Medulla oblongata (tissue), 1 donor: ENCODE data around the gene CYP46A1.
"Not testable (repeated sequence)": the region's sequence is repeated elsewhere in the genome, so short reads cannot be mapped to it uniquely, and the experiment has no call there.

Experiments used
- DNase-seq: peaks from one replicate; pipeline ENCODE4 v3.0.0-alpha.2; 2015; ENCODE audit errors: extremely low spot score

The CYP46A1 gene

GRCh38 chr14:99683619-99684409 is at the start of gene CYP46A1:
Gene CYP46A1, plus strand, starts transcription at chr14:99684298. Its CDS starts 120 bp downstream, at chr14:99684418.
- peak; percentile 99 for DNase-seq

DNA sequence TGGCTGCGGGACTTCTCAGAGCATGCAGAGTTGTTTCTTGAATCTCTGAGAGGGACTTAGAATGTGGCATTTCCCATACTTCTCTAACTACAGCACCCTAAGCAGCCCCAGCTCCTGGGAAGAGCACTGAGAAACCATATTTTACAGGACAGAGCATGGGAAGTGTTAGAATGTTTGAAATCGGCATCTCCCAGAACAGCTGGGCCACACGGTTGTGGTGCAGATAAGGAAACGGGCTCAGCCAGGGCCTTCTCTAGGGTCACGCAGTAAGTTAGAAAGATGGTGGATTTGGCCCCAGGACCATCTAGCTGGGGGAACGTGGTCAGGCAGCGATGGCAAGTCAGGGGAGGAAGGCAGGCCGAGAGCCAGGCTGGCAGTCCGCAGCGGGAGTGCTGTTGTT is 49.7 kb upstream of the CYP46A1 start:
- no peak for DNase-seq

GRCh38 chr14:99635116-99635515 is 49.0 kb upstream of the CYP46A1 start:
- DNase-seq, result no peak

- no peak for DNase-seq
Observed at GRCh38 chr14:99636487-99636886, 47.6 kb upstream of the CYP46A1 start.

- no peak for DNase-seq
Observed at GRCh38 chr14:99637624-99638023, 46.5 kb upstream of the CYP46A1 start.

DNA sequence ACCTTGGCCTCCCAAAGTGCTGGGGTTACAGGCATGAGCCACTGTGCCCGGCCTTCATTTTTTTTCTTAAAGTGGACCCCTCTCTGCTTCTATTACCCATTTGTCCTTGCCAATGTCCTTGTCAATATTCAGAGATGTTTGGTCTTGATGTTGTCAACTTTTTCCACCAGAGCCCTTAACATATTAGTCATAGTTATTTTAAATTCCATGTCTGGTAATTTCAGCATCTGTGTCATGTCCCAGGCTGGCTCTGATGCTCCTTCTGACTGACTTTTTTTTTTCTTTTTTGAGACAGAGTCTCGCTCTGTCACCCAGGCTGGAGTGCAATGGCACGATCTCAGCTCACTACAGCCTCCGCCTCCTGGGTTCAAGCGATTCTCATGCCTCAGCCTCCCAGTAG is 41.3 kb upstream of the CYP46A1 start:
- not testable (repeated sequence) for DNase-seq

DNA sequence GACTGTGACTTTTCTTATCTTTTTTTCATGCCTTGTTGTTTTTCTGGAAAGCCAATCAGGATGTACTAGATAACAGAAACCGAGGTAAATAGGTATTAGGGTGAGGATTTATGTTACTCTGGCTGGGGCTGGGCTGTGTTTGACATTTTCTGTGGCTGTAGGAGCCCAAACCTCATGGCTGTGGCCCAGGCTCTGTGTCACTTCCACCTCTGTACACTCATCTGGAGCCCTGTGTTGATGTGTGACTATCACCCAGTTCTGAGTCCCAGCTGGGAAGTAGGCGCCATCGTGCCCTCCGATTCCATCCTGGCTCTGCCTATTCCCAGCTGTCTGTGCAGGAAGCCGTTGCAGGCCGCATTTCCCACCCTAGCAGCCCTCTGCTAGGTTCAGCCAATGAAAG is 40.8 kb upstream of the CYP46A1 start:
- DNase-seq, result no peak

DNA sequence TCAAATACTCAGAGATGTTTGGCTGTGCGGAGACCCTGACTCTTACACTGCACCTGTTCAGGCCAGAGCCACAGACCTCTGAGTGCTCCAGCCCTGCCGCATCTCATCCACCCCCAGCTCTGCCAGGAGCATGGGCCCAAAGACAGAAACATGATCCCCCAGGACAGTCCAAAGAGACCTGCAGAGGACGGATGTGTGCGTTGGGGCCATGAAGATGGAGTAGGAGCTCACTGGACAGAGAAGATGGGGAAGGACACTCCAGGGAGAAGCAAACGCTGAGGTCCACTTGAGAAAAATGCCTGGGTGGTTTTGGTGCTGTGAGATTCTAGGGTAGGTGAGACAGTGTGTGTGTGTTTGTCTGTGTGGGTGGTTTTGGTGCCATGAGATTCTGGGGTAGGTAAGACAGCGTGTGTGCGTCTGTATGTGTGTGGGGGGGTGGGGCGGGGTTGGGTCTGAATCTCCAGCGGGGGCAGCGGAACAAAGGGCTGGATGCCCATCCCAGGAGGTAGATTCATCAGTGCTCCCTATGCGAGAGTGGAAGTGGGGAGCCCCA is 40.0 kb upstream of the CYP46A1 start:
- DNase-seq, result no peak

GRCh38 chr14:99644723-99645544 is 39.2 kb upstream of the CYP46A1 start, which contains the start of gene HHIPL1:
Gene HHIPL1, plus strand, starts transcription at chr14:99645129. Its CDS starts 79 bp downstream, at chr14:99645208.
- DNase-seq, result no peak

GRCh38 chr14:99645545-99646505 is 38.3 kb upstream of the CYP46A1 start:
- DNase-seq, result no peak

- no peak for DNase-seq
Observed at GRCh38 chr14:99647411-99647810, 36.7 kb upstream of the CYP46A1 start.

DNA sequence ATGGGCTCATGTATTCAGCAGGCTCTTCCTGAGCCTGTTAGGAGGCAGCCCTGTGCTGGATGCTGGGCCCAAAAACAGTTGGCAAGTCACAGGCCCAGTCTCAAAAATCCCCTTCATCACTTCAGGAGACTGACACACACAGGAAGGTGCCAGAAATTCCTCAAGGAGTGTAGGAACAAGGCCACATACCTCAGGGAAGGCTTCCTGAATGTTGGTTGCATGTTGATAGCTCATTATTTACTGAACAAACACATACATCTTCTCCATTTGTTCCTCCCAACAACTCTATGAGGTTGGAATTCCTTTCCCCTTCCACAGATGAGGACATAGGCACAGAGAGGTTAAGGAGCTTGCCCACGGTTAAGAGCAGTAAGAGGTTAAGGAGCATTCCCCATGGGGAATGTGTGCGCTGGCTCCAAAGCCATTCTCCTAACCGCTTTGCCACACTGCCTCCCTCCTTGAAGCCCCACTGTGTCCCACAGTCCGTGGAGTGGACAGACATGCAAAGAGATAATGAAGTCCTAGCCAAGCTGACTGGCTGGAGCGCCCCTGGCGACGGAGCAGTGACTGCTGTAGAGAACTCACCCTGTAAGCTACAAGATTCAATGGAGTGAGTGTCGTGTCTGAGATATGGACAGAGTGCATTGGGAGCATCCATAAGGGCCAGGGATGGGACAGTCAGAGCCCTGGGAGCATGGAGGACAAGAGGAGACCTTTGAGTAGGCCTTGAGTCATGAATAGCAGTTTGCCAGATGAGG is 35.9 kb upstream of the CYP46A1 start:
- DNase-seq, result no peak

DNA sequence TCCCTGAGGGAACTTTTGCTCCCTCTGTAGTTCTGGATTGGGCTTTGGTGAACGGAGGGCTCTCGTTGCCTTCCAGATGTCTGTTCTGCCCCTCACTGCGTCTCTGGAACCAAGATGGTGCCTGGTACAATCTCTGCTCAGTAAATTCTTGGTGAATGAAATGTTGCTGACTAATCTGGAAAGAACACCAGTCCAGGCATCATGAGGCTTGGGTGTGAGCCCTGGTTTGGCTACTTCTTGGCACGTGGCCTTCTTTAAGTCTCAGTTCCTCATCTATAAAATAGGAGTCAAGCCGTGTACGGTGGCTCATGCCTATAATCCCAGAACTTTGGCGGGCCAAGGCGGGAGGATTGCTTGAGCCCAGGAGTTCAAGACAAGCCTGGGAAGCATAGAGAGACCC is 34.9 kb upstream of the CYP46A1 start:
- DNase-seq, result no peak

DNA sequence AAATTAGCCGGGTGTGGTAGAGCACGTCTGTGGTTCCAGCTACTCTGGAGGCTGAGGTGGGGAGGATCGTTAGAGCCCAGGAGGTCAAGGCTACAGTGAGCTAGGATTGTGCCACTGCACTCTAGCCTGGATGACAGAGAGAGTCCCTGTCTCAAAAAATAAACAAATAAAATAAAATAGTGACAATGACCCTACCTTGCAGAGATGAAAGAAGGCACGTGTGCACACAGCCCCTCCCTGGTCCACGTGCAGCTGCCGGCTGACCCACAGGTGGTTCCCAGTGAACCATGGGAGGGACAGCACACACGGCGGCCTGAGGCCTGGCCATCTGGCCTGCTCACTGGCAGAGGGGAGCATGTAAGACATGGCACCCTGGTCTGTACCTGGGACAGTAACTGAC is 34.5 kb upstream of the CYP46A1 start:
- DNase-seq, result no peak

DNA sequence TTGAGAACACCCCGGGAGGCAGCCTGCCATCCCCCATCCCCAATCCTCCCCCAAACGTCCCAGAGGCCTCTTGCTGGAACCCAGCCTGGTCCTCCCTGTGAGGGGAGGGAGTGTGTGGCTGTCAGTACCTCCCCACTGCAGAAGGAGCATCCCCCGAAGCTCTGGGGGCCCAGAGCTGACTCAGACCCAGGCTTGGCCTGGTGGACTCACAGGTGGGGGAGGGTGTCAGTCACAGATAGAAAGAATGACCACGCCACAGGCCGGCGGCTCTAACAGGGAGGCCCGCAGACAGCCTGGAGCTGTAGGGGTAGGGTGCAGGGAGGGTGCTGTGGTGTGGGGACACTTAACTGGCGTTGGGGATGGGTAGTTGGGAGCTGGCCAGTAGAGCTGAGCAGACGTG is 33.9 kb upstream of the CYP46A1 start:
- DNase-seq, result no peak

DNA sequence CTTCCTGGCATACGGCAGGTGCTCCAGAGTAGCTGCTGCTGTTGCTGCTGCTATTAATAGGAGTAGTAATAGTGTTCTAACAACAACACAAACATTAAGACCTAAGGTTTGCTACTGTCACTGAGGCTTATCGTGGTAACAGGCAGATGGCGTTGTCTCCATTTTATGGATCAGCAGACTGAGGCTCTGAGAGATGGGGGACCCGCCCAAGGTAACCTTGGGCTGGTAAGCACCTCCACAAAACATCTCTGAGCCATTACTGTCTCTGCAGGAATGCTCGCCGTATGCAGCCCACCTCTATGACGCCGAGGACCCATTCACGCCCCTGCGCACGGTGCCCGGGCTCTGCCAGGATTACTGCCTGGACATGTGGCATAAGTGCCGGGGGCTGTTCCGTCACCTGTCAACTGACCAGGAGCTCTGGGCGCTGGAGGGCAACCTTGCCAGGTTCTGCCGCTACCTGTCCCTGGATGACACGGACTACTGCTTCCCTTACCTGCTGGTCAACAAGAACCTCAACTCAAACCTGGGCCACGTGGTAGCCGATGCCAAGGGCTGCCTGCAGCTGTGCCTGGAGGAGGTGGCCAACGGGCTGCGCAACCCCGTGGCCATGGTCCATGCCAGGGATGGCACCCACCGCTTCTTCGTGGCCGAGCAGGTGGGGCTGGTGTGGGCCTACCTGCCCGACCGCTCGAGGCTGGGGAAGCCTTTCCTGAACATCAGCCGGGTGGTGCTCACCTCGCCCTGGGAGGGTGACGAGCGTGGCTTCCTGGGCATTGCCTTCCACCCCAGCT is 31.9 kb upstream of the CYP46A1 start:
- no peak for DNase-seq

DNA sequence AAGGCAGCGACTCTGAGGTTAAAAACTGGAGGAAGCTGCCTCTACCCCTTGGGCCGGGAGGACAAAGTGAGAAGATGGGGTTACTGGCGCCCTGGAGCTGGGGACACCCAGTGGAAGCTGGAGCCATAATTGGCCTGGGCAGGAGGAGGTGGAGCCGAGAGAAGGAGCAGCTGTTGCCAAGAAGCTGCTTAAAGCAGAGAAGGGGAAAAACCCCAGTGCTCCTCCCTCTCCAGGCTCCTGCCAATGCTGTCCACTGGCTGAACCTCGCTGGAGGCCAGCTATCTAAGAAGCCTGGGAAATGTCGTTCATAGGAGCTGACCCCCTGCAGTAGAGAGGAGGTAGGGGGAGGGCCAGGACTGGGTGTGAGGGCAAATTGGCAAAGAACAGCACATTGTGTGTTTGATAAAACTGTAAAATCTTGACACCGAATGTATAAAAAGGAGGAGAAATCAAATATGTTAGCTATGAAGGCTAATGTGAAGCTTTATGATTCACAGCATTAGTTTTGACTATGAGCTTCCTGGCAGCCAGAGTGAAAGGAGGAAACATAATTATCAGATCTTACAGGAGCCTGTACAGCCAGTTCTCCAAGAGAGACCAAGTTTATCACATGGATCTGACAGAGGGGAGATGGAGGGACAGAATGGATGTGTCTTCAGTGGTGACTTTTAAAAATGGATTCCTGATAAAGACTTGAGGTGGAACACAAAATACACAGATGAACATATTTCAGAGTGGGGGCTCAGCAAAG is 29.7 kb upstream of the CYP46A1 start:
- peak; percentile 68 for DNase-seq

DNA sequence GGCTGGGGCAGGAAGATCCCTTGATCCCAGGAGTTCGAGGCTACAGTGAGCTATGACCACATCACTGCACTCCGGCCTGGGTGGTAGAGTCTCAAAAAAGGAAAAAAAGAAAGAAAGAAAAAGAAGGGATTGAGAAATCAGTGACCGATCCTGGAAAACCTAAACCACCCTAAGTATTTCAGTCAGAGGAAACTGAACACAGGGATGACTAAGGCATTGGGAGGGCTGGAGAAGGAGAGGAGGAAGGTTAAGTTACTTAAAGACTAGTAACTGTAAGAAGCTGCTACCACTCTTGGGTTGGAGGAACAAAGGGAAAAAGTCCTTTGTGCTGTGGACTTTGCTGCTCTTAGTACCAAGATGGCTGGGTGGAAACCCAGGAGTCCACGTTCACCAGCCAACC is 28.6 kb upstream of the CYP46A1 start:
- no peak for DNase-seq

GRCh38 chr14:99656171-99656570 is 27.9 kb upstream of the CYP46A1 start:
- DNase-seq, result no peak
